HCT116 (cell line): ENCODE results near the gene LPO. TPM values are rescaled to one million over a fixed set of nuclear protein-coding genes. Genes with fewer than 3 reads are reported as not detected.

Experiments
- ATAC-seq: fragments of 200-7000 bp; cut with Tn5 transposase; 2 replicates; pipeline ENCODE4 v1.9.1; 2020; ENCODE audit warnings: mild to moderate bottlenecking, moderate library complexity
- BruUV-seq: library from RNA; stranded (reverse); fragments of 400-500 nt; replicated peaks from 2 replicates; lab custom pipeline; 2021; lab: Mats Ljungman, UMichigan
- CTCF ChIA-PET: fragments of 300-600 bp; sonication (Branson Sonifier 250); formaldehyde crosslinking; loops from one replicate; lab custom pipeline; 2021; ENCODE audit warnings: antibody characterized with exemption; lab: Charles Lee
- POLR2A ChIA-PET: fragments of 300-600, 350-600 bp; sonication (Branson Sonifier 250); formaldehyde crosslinking; loops from one replicate; lab custom pipeline; 2021; ENCODE audit warnings: antibody characterized with exemption; lab: Charles Lee
- RAD21 ChIA-PET, 2 experiments: fragments of 300-600 bp; sonication (Branson Sonifier 250); formaldehyde crosslinking; loops; one replicate each; lab custom pipeline; 2023; ENCODE audit warnings: low total read pairs in 2 of 2; ENCODE audit not compliant: uncharacterized antibody in 2 of 2, unreplicated experiment in 2 of 2, low non-redundant PET in 1 of 2; lab: Charles Lee
- DNase-seq: peaks from one replicate; pipeline ENCODE4 v3.0.0-alpha.2; 2010; ENCODE audit warnings: low read depth, low spot score
- H2AFZ ChIP-seq: fragments of 200-600 bp; shearing (Covaris generic), sonication (generic); 2 replicates; pipeline ENCODE4 v1.6.1; 2017; ENCODE audit warnings: low read depth, mixed run types, mixed read lengths, antibody characterized with exemption, low read length; ENCODE audit not compliant: poor library complexity, severe bottlenecking
- H3K27ac ChIP-seq: 2 replicates; pipeline ENCODE4 v1.5.1; 2012; ENCODE audit warnings: low read depth, low read length
- H3K27me3 ChIP-seq: fragments of 200-600 bp; sonication (generic); 2 replicates; pipeline ENCODE4 v1.6.1; 2016; ENCODE audit warnings: mixed run types, low read length, mixed read lengths; ENCODE audit not compliant: insufficient read depth
- H3K36me3 ChIP-seq, 2 experiments: fragments of 200-500 bp in 1 of 2; fragments of 200-600 bp in 1 of 2; sonication (Bioruptor generic) in 1 of 2; sonication (generic) in 1 of 2; 2 replicates each; pipeline versions ENCODE4 v1.5.1 to v1.6.1; 2014 to 2016; ENCODE audit warnings: low read length in 2 of 2, inconsistent platforms in 1 of 2, mixed read lengths in 1 of 2, mixed run types in 1 of 2; ENCODE audit not compliant: insufficient read depth in 2 of 2, control insufficient read depth in 1 of 2
- H3K4me1 ChIP-seq, 2 experiments: fragments of 200-600 bp in 1 of 2; sonication (generic) in 1 of 2; 2 replicates each; pipeline versions ENCODE4 v1.5.1 to v1.6.1; 2012 to 2017; ENCODE audit warnings: low read length in 2 of 2, inconsistent platforms in 1 of 2, mild to moderate bottlenecking in 1 of 2, mixed read lengths in 1 of 2, mixed run types in 1 of 2, moderate library complexity in 1 of 2; ENCODE audit not compliant: insufficient read depth in 2 of 2, control insufficient read depth in 1 of 2
- H3K4me2 ChIP-seq: fragments of 200-600 bp; sonication (generic); 2 replicates; pipeline ENCODE4 v1.6.1; 2017; ENCODE audit warnings: mixed run types, low read length, mixed read lengths
- H3K4me3 ChIP-seq, 2 experiments: fragments of 200-600 bp in 1 of 2; sonication (generic) in 1 of 2; replicated peaks in 1 of 2; 2 replicates each; pipeline ENCODE4 v1.5.1; 2011 to 2016; ENCODE audit warnings: low read length in 2 of 2, control low read depth in 1 of 2, low read depth in 1 of 2, mild to moderate bottlenecking in 1 of 2, mixed read lengths in 1 of 2, mixed run types in 1 of 2
- H3K79me2 ChIP-seq: fragments of 200-600 bp; sonication (generic); 2 replicates; pipeline ENCODE4 v1.6.1; 2017; ENCODE audit warnings: mild to moderate bottlenecking, mixed run types, low read length, moderate library complexity, mixed read lengths; ENCODE audit not compliant: insufficient read depth
- H3K9ac ChIP-seq: fragments of 200-600 bp; sonication (generic); 2 replicates; pipeline ENCODE4 v1.6.1; 2016; ENCODE audit warnings: low read length, mixed read lengths
- H3K9me2 ChIP-seq: fragments of 200-600 bp; sonication (generic), shearing (Covaris generic); 2 replicates; pipeline ENCODE4 v1.6.1; 2017; ENCODE audit warnings: mixed run types, mild to moderate bottlenecking, moderate library complexity; ENCODE audit not compliant: insufficient read depth
- H3K9me3 ChIP-seq, 2 experiments: fragments of 200-500 bp in 1 of 2; fragments of 200-600 bp in 1 of 2; sonication (Bioruptor generic) in 1 of 2; sonication (generic) in 1 of 2; 2 replicates each; pipeline ENCODE4 v1.6.1; 2014 to 2017; ENCODE audit warnings: low read length in 2 of 2, mixed read lengths in 2 of 2, inconsistent platforms in 1 of 2, low read depth in 1 of 2, mild to moderate bottlenecking in 1 of 2, mixed run types in 1 of 2, moderate library complexity in 1 of 2; ENCODE audit not compliant: control insufficient read depth in 1 of 2, insufficient read depth in 1 of 2
- H4K20me1 ChIP-seq: fragments of 200-600 bp; sonication (generic), shearing (Covaris generic); 2 replicates; pipeline ENCODE4 v1.6.1; 2017; ENCODE audit warnings: mixed run types, mild to moderate bottlenecking, moderate library complexity; ENCODE audit not compliant: insufficient read depth
- CTCF ChIP-seq, 3 experiments: fragments of 200-600 bp in 1 of 3; sonication (generic) in 1 of 3; IDR thresholded peaks in 2 of 3; conservative IDR thresholded peaks in 1 of 3; 2 replicates each; pipeline ENCODE4 v1.5.1; 2012 to 2017; ENCODE audit warnings: low read depth in 2 of 3, low read length in 2 of 3, antibody characterized with exemption in 1 of 3, borderline replicate concordance in 1 of 3, control low read depth in 1 of 3, mild to moderate bottlenecking in 1 of 3, mixed read lengths in 1 of 3, mixed run types in 1 of 3, moderate library complexity in 1 of 3; ENCODE audit not compliant: insufficient read depth in 1 of 3
- MAX ChIP-seq: IDR thresholded peaks from 2 replicates; pipeline ENCODE4 v1.6.1; 2012
- RAD21 ChIP-seq: IDR thresholded peaks from 2 replicates; pipeline ENCODE4 v1.6.1; 2012; ENCODE audit warnings: low read depth, mild to moderate bottlenecking
- ZBTB33 ChIP-seq: IDR thresholded peaks from 2 replicates; pipeline ENCODE4 v1.6.1; 2011; ENCODE audit warnings: mild to moderate bottlenecking, low read length, moderate library complexity; ENCODE audit not compliant: insufficient replicate concordance; ENCODE audit errors: extremely low read depth
- ZNF274 ChIP-seq: fragments of 200-500 bp; sonication (Bioruptor generic); IDR thresholded peaks from 2 replicates; pipeline ENCODE4 v1.6.1; 2014; ENCODE audit warnings: mild to moderate bottlenecking, low read depth, low read length, inconsistent platforms
- intact Hi-C: fragments of 100-400 bp; cut with micrococcal nuclease; formaldehyde crosslinking; loops from 2 replicates; pipeline ENCODE4 v1.10.0; 2022
- total RNA-seq: library from RNA; stranded (reverse); gene quantifications from one replicate; pipeline ENCODE4 v1.2.1, GENCODE V29; 2021; ENCODE audit not compliant: unreplicated experiment

Gene LPO
- total RNA-seq, 1 experiment from 2014 or later, result not detected

- H3K4me1 ChIP-seq, result peaks cover 0 to 3% of the 10 kb centered on the region in 2 experiments; a peak in 1 of 4 replicates
- BruUV-seq, result no TSS peak
- H3K9me3 ChIP-seq, result no peaks in the 10 kb centered on the region
- no peak overlapping the region for H3K4me3 ChIP-seq
- H4K20me1 ChIP-seq, result no peaks in the 10 kb centered on the region
- H3K27ac ChIP-seq, result no peak overlapping the region
- H2AFZ ChIP-seq, result no peak overlapping the region
- H3K79me2 ChIP-seq, result no peaks in the 10 kb centered on the region
- no peak overlapping the region for H3K4me2 ChIP-seq
- ChIA-PET RAD21 (no interaction called here), CTCF (no interaction called here), POLR2A (no interaction called here)
- no peaks in the 10 kb centered on the region; the same call in 1 of the 2 replicates for H3K27me3 ChIP-seq
- H3K36me3 ChIP-seq, result 0 out of 4 replicates have a peak, but pooled peaks cover 0 to 2% of the 10 kb centered on the region in 2 experiments
- intact Hi-C loops, result no loop called here
- H3K9ac ChIP-seq, result no peak overlapping the region
- no peaks in the 10 kb centered on the region for H3K9me2 ChIP-seq
- DNase-seq (no peak), ATAC-seq (no peak)
- no peak for TF ChIP-seq MAX
- TF ChIP-seq ZBTB33, result no peak
- TF ChIP-seq ZNF274, result no peak
- TF ChIP-seq CTCF (IDR thresholded peaks at IDR 0.05 in 2 of 3, conservative IDR thresholded peaks at IDR 0.05 in 1 of 3; ENCODE audit: borderline replicate concordance in 1 of 3, insufficient read depth in 1 of 3, low read depth in 2 of 3, low read length in 2 of 3), result no peak
- TF ChIP-seq RAD21, result no peak
Observed at GRCh38 chr17:58202859-58203258, 35.5 kb upstream of the LPO start.
